ENCODE results near the gene NR6A1. TPM values are rescaled to one million over a fixed set of nuclear protein-coding genes. Genes with fewer than 3 reads are reported as not detected.
A peak's percentile ranks its signal among the peaks of the same experiment; 100 is the strongest.
"Not testable (repeated sequence)": the region's sequence is repeated elsewhere in the genome, so short reads cannot be mapped to it uniquely, and the experiment has no call there.

The NR6A1 gene
- total RNA-seq, 1 donor from 2014 or later: 3.2 TPM

GRCh38 chr9:124760719-124761118 is 10.4 kb downstream of the NR6A1 start:
- no peak for DNase-seq (ENCODE audit: low spot score)

GRCh38 chr9:124759327-124759726 is 11.8 kb downstream of the NR6A1 start:
- DNase-seq (ENCODE audit: low spot score): no peak

- no peak for DNase-seq (ENCODE audit: low spot score)
Measured at GRCh38 chr9:124758691-124759090, 12.4 kb downstream of the NR6A1 start.

GRCh38 chr9:124758061-124758460 is 13.1 kb downstream of the NR6A1 start:
- no peak for DNase-seq (ENCODE audit: low spot score)

GRCh38 chr9:124757616-124758015 is 13.5 kb downstream of the NR6A1 start:
- no peak for DNase-seq (ENCODE audit: low spot score)

GRCh38 chr9:124756011-124756410 is 15.1 kb downstream of the NR6A1 start:
- no peak for DNase-seq (ENCODE audit: low spot score)

GRCh38 chr9:124755061-124755460 is 16.1 kb downstream of the NR6A1 start:
- no peak for DNase-seq (ENCODE audit: low spot score)

GRCh38 chr9:124754289-124754688 is 16.8 kb downstream of the NR6A1 start:
- DNase-seq (ENCODE audit: low spot score): no peak

GRCh38 chr9:124752967-124753366 is 18.1 kb downstream of the NR6A1 start:
- no peak for DNase-seq (ENCODE audit: low spot score)

- no peak for DNase-seq (ENCODE audit: low spot score)
Measured at GRCh38 chr9:124749781-124750180, 21.3 kb downstream of the NR6A1 start.

- no peak for DNase-seq (ENCODE audit: low spot score)
Measured at GRCh38 chr9:124749284-124749683, 21.8 kb downstream of the NR6A1 start.

- DNase-seq (ENCODE audit: low spot score): no peak
Measured at GRCh38 chr9:124747065-124747464, 24.0 kb downstream of the NR6A1 start.

GRCh38 chr9:124743686-124744348 is 27.3 kb downstream of the NR6A1 start:
- no peak for DNase-seq (ENCODE audit: low spot score)

- no peak for DNase-seq (ENCODE audit: low spot score)
Measured at GRCh38 chr9:124742940-124743339, 28.2 kb downstream of the NR6A1 start.

- DNase-seq (ENCODE audit: low spot score): no peak
Measured at GRCh38 chr9:124741662-124742061, 29.4 kb downstream of the NR6A1 start.

- no peak for DNase-seq (ENCODE audit: low spot score)
Measured at GRCh38 chr9:124741149-124741548, 30.0 kb downstream of the NR6A1 start.

- DNase-seq (ENCODE audit: low spot score): no peak
Measured at GRCh38 chr9:124739360-124739759, 31.8 kb downstream of the NR6A1 start.

- DNase-seq (ENCODE audit: low spot score): not testable (repeated sequence)
Measured at GRCh38 chr9:124738075-124738474, 33.0 kb downstream of the NR6A1 start.

- no peak for DNase-seq (ENCODE audit: low spot score)
Measured at GRCh38 chr9:124735121-124735520, 36.0 kb downstream of the NR6A1 start.

- not testable (repeated sequence) for DNase-seq (ENCODE audit: low spot score)
Measured at GRCh38 chr9:124734741-124735083, 36.4 kb downstream of the NR6A1 start.

GRCh38 chr9:124733964-124734740 is 37.0 kb downstream of the NR6A1 start:
- DNase-seq (ENCODE audit: low spot score): peak; percentile 40

- DNase-seq (ENCODE audit: low spot score): no peak
Measured at GRCh38 chr9:124730772-124731171, 40.3 kb downstream of the NR6A1 start.

GRCh38 chr9:124726886-124727285 is 44.2 kb downstream of the NR6A1 start:
- no peak for DNase-seq (ENCODE audit: low spot score)

GRCh38 chr9:124725068-124725452 is 46.1 kb downstream of the NR6A1 start:
- no peak for DNase-seq (ENCODE audit: low spot score)

All from mucosa of gallbladder (tissue), 1 donor.